Natural killer cell (primary cell): ENCODE measurements around the gene HTR2A. TPM values are rescaled to one million over a fixed set of nuclear protein-coding genes. Genes with fewer than 3 reads are reported as not detected.

Source experiments
- ATAC-seq, 3 donors: fragments of 150-1000 bp in 2 of 3; fragments of 200-7000 bp in 1 of 3; cut with Tn5 transposase; 1 replicate in 1 of 3; 2 replicates in 2 of 3; pipeline ENCODE4 v1.10.0; 2021; ENCODE audit warnings: mild to moderate bottlenecking in 2 of 3, moderate library complexity in 2 of 3
- DNase-seq, 2 donors: peaks; one replicate each; pipeline versions ENCODE4 v3.0.0 to v3.0.0-alpha.2; 2013 to 2021; ENCODE audit warnings: mixed read lengths in 1 of 2
- H3K27ac ChIP-seq: one replicate; pipeline ENCODE4 v1.5.1; 2013; ENCODE audit warnings: mild to moderate bottlenecking, low read length
- H3K27me3 ChIP-seq: one replicate; pipeline ENCODE4 v1.6.1; 2013; ENCODE audit warnings: low read length; ENCODE audit not compliant: control insufficient read depth, insufficient read depth
- H3K36me3 ChIP-seq: one replicate; pipeline ENCODE4 v1.6.1; 2013; ENCODE audit warnings: low read length; ENCODE audit not compliant: control insufficient read depth, insufficient read depth
- H3K4me1 ChIP-seq: one replicate; pipeline ENCODE4 v1.6.1; 2013; ENCODE audit warnings: low read length; ENCODE audit not compliant: control insufficient read depth, insufficient read depth
- H3K4me3 ChIP-seq: one replicate; pipeline ENCODE4 v1.5.1; 2013; ENCODE audit warnings: low read length
- H3K9me3 ChIP-seq: one replicate; pipeline ENCODE4 v1.6.1; 2013; ENCODE audit warnings: low read length; ENCODE audit not compliant: control insufficient read depth, insufficient read depth
- H3K27ac Mint-ChIP-seq, 2 donors: one replicate each; pipeline ENCODE4 v1.8.0; 2022; ENCODE audit warnings: mild to moderate bottlenecking in 2 of 2, mixed read lengths in 2 of 2, moderate library complexity in 1 of 2
- H3K27me3 Mint-ChIP-seq, 2 donors: one replicate each; pipeline ENCODE4 v1.8.0; 2022; ENCODE audit warnings: low read depth in 2 of 2, mixed read lengths in 2 of 2
- H3K36me3 Mint-ChIP-seq: one replicate; pipeline ENCODE4 v1.8.0; 2022; ENCODE audit warnings: mixed read lengths
- H3K4me1 Mint-ChIP-seq, 2 donors: one replicate each; pipeline ENCODE4 v1.8.0; 2022; ENCODE audit warnings: mixed read lengths in 2 of 2
- H3K4me3 Mint-ChIP-seq: one replicate; pipeline ENCODE4 v1.8.0; 2022; ENCODE audit warnings: mild to moderate bottlenecking, moderate library complexity, mixed read lengths
- H3K9me3 Mint-ChIP-seq, 2 donors: one replicate each; pipeline ENCODE4 v1.8.0; 2022; ENCODE audit warnings: mixed read lengths in 2 of 2
- CTCF ChIP-seq: fragments of 200-600 bp; IDR thresholded peaks from one replicate; pipeline ENCODE4 v1.8.0; 2022; ENCODE audit warnings: antibody characterized with exemption
- WGBS: methylation state at CpG from one replicate; pipeline ENCODE4 v1.1.7; 2013; ENCODE audit warnings: missing lambda C conversion rate; ENCODE audit not compliant: insufficient coverage; 5-methylcytosine and 5-hydroxymethylcytosine counted together
- intact Hi-C: fragments of 100-400 bp; cut with micrococcal nuclease; formaldehyde crosslinking; loops from one replicate; pipeline ENCODE4 v1.14.2; 2022
- total RNA-seq, 4 donors: library from RNA; stranded (reverse); fragments of 120-200 nt in 1 of 4; gene quantifications; one replicate each; pipeline versions ENCODE4 v1.2.3 to v1.2.4, GENCODE V29; 2013 to 2022

Gene HTR2A
- total RNA-seq, 3 donors from 2014 or later (not counting 1 experiment from before 2014, with no cell fraction given): not detected

- 100% methylated on average over 3 of the region's 3 CpGs for WGBS
- no peak overlapping the region for H3K4me3 Mint-ChIP-seq
- intact Hi-C loops: no loop called here
Observed at GRCh38 chr13:46855664-46856063, 41.2 kb downstream of the HTR2A start.

GRCh38 chr13:46855166-46855565 lies 41.7 kb downstream of the HTR2A start:
- Mint-ChIP-seq H3K27ac (no peak overlapping the region), H3K9me3 (no peaks in the 10 kb centered on the region), H3K27me3 (peaks cover 6 to 39% of the 10 kb centered on the region in 2 donors), H3K4me3 (no peak overlapping the region), H3K36me3 (no peaks in the 10 kb centered on the region), H3K4me1 (no peaks in the 10 kb centered on the region)
- H3K4me3 ChIP-seq: no peak overlapping the region
- no peak for TF ChIP-seq CTCF
- H3K27me3 ChIP-seq: no peaks in the 10 kb centered on the region
- DNase-seq (no peak), ATAC-seq (no peak)
- H3K4me1 ChIP-seq: no peaks in the 10 kb centered on the region
- no peaks in the 10 kb centered on the region for H3K9me3 ChIP-seq
- WGBS: 60% methylated on average over 2 of the region's 2 CpGs
- intact Hi-C loops: no loop called here
- H3K36me3 ChIP-seq: no peaks in the 10 kb centered on the region
- no peak overlapping the region for H3K27ac ChIP-seq

More at GRCh38 chr13:46855664-46856063, 41.2 kb downstream of the HTR2A start:
- no peaks in the 10 kb centered on the region for H3K36me3 Mint-ChIP-seq
- TF ChIP-seq CTCF: no peak
- no peaks in the 10 kb centered on the region for H3K9me3 Mint-ChIP-seq
- DNase-seq: no peak
- H3K27me3 Mint-ChIP-seq: peaks cover 6 to 39% of the 10 kb centered on the region in 2 donors
- no peaks in the 10 kb centered on the region for H3K4me1 ChIP-seq
- H3K4me1 Mint-ChIP-seq: no peaks in the 10 kb centered on the region
- no peak overlapping the region for H3K4me3 ChIP-seq
- H3K27ac ChIP-seq: no peak overlapping the region
- no peak for ATAC-seq
- no peaks in the 10 kb centered on the region for H3K27me3 ChIP-seq
- no peaks in the 10 kb centered on the region for H3K9me3 ChIP-seq
- no peak overlapping the region for H3K27ac Mint-ChIP-seq
- H3K36me3 ChIP-seq: no peaks in the 10 kb centered on the region

- ATAC-seq: no peak
- no peaks in the 10 kb centered on the region for H3K9me3 ChIP-seq
- H3K27me3 ChIP-seq: no peaks in the 10 kb centered on the region
- no peak overlapping the region for H3K27ac Mint-ChIP-seq
- no peak overlapping the region for H3K27ac ChIP-seq
- no peaks in the 10 kb centered on the region for H3K36me3 Mint-ChIP-seq
- no peak overlapping the region for H3K4me3 Mint-ChIP-seq
- no peak for DNase-seq
- no peaks in the 10 kb centered on the region for H3K4me1 ChIP-seq
- H3K36me3 ChIP-seq: no peaks in the 10 kb centered on the region
- intact Hi-C loops: no loop called here
- TF ChIP-seq CTCF: no peak
- H3K27me3 Mint-ChIP-seq: peaks cover 11 to 44% of the 10 kb centered on the region in 2 donors
- H3K4me3 ChIP-seq: no peak overlapping the region
- H3K4me1 Mint-ChIP-seq: no peaks in the 10 kb centered on the region
- no peaks in the 10 kb centered on the region for H3K9me3 Mint-ChIP-seq
- WGBS: 93% methylated on average over 10 of the region's 10 CpGs
Observed at GRCh38 chr13:46852168-46852567, 44.7 kb downstream of the HTR2A start.

GRCh38 chr13:46850214-46850613 lies 46.6 kb downstream of the HTR2A start:
- intact Hi-C loops: no loop called here
- TF ChIP-seq CTCF: no peak
- Histone ChIP-seq H3K36me3 (no peaks in the 10 kb centered on the region), H3K4me3 (no peak overlapping the region), H3K27me3 (no peaks in the 10 kb centered on the region), H3K4me1 (no peaks in the 10 kb centered on the region), H3K27ac (no peak overlapping the region), H3K9me3 (no peaks in the 10 kb centered on the region)
- H3K4me3 Mint-ChIP-seq: no peak overlapping the region
- H3K9me3 Mint-ChIP-seq: no peaks in the 10 kb centered on the region
- H3K4me1 Mint-ChIP-seq: no peaks in the 10 kb centered on the region
- H3K36me3 Mint-ChIP-seq: no peaks in the 10 kb centered on the region
- no peak overlapping the region for H3K27ac Mint-ChIP-seq
- DNase-seq (no peak), ATAC-seq (no peak)
- peaks cover 11 to 44% of the 10 kb centered on the region in 2 donors for H3K27me3 Mint-ChIP-seq
- 100% methylated on average over 1 of the region's 1 CpG for WGBS
